SH-SY5Y (cell line): ENCODE measurements around the gene M6PR.

ENCODE experiments used
- GATA2 ChIP-seq: IDR thresholded peaks from 2 replicates; pipeline ENCODE4 v1.6.1; 2011; ENCODE audit warnings: mild to moderate bottlenecking, low read depth, low read length
- GATA3 ChIP-seq: IDR thresholded peaks from 2 replicates; pipeline ENCODE4 v1.6.1; 2011; ENCODE audit warnings: low read depth, mild to moderate bottlenecking, low read length, moderate library complexity

DNA sequence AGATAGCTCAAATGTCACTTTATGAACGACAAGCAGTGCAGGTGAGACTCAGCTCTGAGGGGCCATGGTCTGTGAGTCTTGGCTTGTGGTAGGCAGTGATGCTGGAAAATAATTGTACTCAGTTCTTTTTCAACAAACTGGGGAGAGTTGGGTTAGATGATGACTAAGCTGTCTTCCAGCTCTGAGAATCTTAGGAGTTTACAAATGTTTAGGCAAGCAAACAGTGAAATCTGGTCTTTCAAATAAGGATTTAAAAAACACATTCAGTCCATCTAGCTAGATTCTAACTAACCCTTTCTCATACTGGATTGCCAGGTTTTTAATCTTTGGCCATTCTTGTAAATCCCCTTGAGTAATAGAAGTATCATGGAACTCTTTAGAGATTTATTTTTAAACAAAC, 31.7 kb downstream of the M6PR start:
- no peak for TF ChIP-seq GATA3
- no peak for TF ChIP-seq GATA2
